NOMO-1 treated with dmso at 0.1 percent for 144 hours (cell line): ENCODE data around the gene GRID2.

Experiments used
- DNase-seq: peaks from one replicate; lab custom pipeline; 2025; ENCODE audit not compliant: unreplicated experiment; lab: John Stamatoyannopoulos, UW

The GRID2 gene

DNA sequence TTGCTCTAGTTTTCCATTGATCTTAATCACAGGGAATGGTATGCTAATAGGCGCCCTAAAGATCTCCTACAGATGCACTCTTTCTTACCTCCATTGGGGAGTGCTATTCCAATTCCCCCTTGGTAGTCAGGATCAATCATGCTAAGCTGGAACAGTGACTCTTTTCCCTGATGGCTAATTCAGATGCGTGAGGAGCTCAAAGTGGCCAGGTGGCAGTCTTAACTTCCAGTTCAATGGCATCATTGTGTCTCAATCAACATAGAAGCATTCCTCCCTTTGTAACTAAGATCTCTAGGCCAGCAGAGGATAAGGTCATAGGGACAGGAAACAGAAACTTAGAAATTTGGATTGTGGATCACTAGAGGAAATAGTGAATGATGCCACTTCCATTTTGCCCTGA lies 216.8 kb downstream of the GRID2 start:
- no peak for DNase-seq

DNA sequence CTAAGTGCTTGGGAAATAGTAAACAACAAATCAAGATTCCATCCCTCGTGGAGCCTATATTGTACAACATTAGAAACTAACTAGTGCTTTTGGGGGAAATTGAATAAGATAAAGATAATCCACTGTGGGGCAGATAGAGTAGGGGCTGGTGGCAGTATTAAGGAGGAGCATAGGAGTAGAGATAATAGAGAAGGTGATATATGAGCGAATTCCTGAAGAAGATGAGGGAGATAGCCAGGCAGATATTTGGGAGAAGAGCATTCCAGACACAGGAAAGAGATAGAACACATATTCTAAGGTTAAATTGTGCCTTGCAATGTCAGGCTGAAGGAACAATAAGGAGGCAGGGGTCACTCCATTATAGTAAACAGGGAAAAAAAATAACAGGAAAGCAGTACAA lies 218.2 kb downstream of the GRID2 start:
- no peak for DNase-seq

DNA sequence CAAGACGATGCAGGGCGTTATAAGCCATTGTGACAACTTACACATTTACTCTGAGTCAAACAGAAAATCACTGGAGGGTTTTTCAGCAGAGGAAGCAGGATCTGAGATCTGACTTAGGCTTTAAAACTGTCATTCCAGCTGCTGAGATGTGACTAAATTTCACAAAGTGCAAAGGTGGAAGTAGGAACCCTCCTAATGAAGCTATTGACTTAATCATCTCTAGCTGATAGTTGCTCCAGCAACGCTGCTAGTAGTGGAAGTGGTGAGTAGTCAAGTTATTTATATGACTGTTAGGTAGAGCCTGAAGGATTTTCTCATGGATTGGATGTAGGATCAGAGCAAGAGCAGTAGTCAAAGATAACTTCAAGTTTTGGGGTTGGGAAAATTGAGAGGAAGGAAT lies 218.6 kb downstream of the GRID2 start:
- no peak for DNase-seq

DNA sequence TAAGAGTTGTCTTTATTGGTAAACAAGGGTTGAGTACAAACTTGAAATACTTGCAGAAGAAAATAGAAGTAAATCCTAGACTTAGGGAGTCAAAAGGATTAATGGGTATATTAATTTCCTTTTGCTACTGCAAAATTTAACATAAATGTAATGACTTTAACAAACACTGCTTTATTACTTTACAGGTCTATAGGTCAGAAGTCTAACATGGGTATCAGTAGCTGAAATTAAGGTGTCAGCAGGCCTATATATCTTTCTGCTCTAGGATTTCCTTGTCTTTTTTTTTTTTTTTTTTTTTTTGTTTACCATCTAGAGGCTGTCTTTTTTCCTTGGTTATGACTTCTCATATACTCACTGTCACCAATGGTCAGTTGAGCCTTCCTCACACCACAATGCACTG lies 220.4 kb downstream of the GRID2 start:
- DNase-seq, result no peak

DNA sequence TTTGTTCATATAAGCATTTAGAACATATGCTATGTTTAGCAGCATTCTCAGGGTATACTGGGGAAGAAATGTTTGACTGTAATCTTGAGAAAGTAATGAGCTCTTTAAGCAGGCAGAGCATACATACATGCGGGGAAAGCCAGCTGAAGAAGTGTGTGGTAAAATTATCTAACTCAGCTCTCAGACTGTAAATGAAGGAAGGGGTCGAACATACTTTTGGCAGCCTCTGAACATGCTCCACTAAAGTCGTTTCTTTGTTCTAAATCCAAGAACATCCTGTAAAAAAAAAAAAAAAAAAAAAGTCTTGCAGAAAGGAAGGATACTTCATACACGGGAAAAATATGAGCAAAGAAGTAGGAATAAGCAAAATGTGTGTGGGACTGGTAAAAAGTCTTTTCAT lies 224.8 kb downstream of the GRID2 start:
- no peak for DNase-seq

DNA sequence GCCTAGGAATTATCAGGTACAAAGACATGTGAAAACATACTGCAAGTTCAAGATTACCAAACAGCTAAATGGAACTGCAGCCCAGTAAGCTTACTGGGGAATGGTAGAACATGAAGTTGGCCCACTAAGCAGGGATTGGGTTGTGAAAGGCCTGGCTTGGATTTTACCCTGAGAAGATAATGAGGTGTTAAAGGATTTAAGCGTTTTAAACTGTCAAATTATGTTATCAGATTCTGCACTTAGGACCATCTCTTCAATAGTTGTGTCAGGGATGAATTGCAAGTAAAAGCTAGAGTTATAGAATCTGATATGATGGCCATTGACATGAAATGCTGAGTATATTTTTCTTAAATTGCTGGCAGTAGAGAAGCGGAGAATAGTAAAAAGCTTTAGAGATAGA lies 225.7 kb downstream of the GRID2 start:
- no peak for DNase-seq

DNA sequence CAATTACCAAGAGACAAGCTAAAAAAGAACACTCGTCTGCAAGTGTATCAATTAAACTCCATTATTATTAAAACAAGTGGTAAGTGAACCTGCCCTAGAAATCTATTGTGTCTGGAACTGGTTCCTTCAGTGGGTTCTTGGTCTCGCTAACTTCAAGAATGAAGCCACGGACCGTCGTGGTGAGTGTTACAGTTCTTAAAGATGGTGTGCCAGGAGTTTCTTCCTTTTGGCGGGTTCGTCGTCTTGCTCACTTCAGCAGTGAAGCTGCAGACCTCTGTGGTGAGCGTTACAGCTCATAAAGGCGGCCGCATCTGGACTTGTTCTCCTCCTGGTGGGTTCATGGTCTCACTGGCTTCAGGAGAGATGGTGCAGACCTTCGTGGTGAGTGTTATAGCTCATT lies 231.8 kb downstream of the GRID2 start:
- no peak for DNase-seq

DNA sequence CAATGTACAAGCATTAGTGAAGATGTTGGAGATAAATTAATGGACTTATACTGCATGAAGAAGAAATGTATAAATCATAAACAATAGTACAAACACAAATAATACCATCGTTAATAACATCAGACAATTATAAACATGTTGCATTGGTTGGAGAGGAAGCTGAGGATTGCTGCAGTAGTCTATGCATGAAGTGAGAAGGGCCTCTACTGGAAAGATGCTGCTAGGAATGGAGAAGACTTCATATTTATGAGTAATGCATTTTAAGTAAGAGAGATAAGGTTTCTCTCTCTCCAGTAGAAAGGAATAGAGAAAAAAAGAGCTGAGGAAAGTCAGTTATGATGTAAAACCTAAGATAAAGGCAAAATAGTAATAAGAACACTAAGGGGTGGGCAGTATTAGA lies 247.8 kb downstream of the GRID2 start:
- DNase-seq, result no peak

DNA sequence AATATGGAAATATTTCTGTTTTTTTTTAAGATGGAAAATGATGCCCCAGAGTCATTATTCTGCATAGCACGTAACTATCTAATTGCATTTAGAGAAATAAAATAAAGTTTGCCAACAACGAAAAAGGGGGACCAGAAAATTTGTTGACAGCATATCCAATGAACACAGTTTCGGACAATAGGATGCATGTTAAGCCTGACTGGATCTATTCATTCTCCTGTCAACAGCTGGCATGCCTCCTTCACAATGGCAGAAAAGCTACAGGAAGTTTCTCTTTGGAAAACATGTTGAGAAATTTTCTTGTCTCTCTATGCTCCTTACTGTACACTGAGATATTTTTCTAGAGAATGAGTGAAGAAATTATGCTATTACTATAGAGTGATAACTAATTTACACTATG lies 262.5 kb downstream of the GRID2 start:
- no peak for DNase-seq

DNA sequence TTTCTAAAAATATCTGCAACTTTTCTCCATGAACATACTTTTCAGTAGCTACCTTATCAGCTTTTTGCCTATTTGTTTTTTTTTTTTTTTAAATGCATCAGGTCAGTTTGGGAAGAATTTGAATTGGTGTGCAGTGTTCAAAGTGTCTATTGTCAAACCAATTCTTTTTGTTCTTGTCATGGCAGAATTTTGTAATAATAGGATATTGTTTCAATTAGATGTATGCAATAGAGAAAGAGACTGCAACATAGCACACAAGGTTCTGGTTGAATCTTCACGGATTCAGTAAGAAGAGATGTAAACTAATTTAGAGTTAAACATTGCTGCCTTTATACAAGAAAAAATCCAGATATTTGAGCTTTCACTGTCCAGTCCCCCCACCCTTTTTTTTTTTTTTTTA lies 277.1 kb downstream of the GRID2 start:
- no peak for DNase-seq

DNA sequence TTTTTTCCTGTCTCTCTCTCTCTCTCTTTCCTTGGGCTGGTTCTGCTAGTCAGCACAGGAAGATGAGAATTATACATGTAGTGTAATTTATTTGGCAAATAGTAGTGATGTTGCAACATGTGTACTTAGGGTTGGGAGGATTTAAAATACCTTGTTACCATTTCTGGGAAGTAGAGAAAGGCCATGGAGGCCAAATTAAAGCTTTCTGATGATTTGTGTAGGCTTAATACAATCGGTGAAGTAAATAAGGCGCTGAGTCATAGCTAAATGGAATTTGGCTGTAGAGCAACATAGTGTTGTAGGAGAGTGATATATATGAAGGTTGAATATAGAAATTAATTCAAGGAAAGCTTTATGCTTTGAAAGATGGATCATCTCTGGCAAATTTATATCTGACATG lies 295.3 kb downstream of the GRID2 start:
- no peak for DNase-seq

DNA sequence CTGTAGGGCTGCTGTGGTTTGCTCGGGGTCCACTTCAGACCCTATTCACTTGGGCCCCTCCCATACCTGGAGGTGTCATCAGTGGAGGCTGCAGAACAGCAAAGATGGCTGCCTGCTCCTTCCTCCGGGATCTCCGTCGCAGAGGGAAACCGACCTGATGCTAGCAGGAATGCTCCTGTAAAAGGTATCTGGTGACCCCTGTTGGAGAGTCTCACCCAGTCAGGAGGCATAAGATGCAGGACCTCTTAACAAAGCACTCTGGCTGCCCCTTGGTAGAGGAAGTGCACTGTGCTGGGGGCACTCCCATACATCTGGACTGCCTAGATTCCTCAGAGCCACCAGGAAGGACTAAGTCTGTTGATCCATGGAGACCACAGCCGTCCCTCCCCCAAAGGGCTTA lies 296.9 kb downstream of the GRID2 start:
- no peak for DNase-seq

DNA sequence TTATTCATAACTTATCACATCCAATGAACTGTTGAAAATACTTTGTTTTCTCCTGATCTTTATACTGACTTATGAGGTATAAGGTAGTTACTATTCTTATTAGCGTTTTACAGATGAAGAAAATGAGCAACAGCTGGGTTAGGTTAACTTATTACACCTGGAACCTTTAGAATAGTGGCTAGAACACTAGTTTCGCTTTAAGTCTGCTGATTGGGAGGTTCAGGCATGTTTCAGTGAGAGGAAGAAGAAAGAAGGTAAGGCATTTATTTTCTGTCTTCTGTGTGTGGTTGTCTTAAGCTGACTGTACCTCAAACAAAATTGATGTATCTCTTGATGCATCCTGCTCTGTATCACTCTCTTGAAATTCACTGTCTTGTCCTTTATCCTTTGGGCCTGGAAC lies 302.5 kb downstream of the GRID2 start:
- no peak for DNase-seq

DNA sequence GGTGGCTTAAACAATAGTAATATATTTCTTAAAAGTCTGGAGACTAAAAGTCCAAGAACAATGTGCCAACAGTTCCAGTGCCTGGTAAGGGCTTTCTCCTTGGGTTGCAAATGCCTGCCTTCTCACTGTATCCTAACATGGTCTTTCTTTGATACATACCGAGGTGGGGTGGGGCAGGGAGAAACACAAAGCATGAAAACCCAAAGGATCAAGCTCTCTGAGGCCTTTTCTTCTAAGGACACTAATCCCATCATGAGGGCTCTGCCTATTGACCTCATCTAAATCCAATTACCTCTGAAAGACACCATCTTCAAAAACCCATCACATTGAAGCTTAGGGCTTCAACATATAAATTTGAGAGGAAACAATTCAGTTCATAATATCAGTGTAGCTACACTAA lies 311.3 kb downstream of the GRID2 start:
- DNase-seq, result no peak

DNA sequence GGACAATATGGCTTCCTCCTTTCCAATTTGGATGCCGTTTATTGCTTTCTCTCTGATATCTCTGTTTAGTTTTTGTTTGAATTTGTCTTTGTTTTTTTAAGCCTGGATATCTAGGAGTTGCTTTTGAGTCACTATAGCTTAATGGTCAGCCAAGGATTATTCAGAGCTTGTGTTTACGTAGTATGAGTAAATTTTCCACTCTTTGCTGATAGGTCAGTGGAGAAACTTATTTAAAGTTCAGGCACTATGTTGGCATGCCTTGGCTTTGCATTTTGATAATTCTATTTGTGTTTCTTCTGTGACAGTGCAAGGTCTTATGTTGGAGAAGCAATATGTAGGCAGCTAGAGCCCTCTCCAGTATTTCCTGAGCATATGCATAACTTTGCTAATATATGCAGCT lies 315.2 kb downstream of the GRID2 start:
- no peak for DNase-seq

DNA sequence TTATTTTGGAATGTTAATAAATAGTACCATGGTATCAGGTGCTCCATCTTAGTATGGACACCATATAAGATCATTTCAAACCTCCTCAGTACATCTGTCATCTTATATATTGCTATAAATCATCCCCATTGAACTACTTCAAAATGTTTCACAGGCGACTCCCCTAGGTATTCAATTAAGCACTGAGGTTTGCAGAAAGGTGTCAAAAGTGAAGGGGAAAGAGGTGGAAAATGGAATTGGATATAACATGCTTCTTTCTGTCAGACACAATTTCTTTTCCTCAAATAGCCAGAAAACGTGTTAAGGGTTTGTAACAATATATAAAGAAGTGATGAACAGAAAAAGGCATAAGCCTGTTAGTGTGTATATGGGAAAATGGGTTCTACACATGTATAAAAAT lies 325.5 kb downstream of the GRID2 start:
- no peak for DNase-seq

DNA sequence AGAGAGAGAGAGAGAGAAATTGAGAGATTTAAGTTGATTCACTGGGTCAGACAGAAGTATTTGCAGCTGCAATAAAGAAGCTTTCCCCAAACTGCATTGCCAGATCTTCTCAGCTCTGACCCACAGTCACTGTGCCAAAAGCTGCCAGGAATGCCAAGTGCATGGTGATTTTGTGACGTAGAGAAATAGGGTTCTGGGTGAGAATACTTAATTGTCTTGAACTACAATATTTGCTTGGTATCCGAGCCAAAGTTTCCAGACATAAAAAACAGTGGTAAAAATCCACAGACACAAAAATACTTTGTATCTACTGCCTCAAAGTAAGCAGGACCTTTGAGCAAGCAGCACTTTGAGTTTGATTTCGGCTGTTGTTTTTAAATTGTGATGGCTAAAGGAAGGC lies 331.1 kb downstream of the GRID2 start:
- no peak for DNase-seq

DNA sequence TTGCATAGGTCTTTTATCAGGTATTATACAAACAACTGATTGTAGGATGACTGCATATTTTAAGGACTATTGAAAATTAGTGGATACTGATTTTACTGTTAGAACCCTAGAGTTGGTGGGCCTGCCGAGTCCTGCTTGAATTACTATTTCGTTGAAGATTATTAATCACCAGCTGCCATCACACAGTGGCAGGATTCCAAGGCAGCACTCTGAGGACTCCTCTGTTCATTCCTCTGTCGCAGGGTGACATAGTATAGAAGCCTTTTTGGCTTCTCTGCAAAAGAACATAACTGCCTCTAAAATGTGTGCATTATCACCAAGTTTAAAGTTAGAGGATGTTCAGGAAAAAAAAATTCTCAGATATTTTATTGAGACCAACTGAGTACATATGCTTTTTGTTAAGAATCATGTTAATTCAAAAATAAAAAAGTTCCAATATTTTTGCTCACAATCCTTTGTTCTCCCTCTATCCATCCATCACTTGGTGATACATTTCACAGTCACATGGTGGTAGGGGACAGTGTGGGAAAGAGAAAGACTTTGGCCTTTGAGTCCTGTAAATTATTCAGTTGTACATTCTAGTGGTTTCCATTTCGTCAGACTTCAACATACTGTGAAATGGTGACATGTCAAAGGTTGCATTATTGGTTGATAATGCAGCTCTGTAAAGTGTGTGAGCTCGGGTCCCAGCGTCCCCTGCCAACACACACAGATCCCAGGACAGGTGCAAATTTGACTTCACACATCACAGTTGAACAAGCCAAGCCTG lies 332.5 kb downstream of the GRID2 start:
- no peak for DNase-seq

DNA sequence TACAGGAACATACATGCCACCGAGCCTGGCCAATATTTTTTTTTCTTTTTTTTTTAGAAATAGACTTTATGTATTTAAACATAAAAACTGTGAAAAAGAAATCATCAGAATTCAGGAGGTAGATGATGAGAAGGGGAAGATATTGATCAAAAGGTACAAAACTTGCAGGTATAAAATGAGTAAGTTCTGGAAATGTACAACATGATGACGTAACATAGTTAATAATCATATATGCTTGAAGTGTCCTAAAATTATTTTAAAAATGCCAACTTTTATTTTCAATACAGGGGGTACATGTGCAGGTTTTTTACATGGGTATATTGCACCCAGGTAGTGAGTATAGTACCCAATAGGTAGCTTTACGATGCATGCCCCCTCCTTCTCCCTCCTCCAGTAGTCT lies 337.6 kb downstream of the GRID2 start:
- no peak for DNase-seq

DNA sequence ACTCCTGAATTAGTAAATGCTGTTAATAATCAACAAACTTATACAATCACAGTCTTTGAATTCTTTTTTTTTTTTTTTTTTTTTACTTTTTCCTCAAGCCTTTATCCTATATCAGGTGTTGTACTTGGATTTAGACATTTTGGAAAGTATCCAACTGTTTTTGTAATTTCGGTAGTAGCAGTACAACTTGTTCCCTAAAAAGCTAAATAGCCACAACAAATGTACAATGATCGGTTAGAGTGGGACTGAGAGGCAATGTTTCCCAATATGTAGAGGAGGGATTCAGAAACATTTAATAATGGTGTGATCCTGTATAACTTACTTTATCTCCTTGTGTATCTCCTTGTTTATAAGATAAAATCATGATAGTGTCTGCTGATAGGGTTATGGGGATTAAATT lies 343.1 kb downstream of the GRID2 start:
- no peak for DNase-seq

DNA sequence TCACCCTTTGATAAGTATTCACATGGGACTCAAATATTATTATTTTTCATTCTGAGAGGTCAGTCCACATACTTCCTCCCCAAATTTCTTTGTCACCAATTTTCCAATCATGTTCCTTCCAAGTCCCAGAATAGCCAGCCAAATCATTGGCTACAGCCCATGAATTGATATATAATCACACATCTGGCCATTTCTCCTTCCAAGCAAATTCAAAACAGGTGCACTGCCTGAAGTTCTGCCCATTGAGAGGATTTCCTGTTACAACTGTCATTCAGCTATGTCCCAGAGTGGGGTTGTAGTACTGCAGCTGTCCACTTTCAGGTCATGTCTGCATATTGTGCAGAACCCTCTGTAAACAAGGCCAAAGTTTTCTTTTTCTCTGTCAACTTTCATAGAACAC lies 347.8 kb downstream of the GRID2 start:
- DNase-seq, result no peak

DNA sequence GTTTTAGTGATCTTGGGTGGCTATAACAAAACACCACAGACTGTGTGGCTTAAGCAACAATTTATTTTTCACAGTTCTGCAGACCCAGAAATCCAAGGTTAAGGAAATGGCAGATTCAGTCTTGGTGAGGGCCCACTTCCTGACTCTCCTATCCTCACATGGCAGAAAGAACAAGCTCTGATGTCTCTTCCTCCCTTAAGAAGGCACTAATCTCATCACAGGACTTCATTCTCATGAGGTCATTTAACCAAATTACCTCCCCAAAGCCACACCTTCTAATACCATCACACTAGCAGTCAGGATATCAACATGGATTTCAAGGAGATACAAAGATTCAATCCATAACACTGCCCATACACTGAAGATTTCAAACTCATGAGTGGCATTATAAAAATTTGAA lies 350.3 kb downstream of the GRID2 start:
- no peak for DNase-seq

DNA sequence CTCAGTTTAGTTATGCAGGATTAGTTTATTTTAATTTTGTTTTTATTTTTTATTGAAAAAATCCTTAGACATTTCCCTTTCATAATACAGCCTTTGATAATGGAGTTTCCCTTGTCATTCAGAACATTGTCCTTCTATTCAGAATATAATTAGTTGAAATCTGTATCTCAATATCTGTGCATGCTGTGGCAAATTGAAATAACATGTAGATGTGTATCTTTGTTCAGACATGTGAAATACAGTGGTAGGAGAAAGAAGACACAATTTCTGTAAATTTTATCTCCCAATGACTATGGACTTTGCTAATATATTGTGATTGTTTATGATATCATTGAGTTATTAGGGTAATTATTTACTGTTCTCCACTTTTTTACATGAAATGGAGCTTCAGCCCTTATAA lies 353.9 kb downstream of the GRID2 start:
- no peak for DNase-seq

DNA sequence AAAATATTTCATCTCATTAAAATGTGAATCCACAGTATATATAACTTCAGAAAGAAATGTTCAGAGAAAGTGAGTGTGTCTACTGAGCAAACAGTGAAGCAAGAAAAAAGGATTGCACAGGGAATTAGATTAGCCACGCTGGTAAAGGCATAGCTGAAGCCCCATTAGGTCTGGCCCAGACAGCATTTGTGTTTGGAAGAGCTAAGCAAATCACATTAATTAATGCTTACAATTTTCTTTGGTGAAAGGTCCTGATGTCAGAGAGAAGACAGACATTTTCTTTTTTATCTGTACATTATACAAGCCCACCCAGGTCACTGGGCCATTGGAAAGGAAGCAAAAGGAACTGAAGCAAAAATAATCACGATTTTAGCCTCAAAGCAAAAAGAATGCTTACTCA lies 354.6 kb downstream of the GRID2 start:
- DNase-seq, result no peak
